Astrocyte (in vitro differentiated cells and primary cell): ENCODE results near the gene ENO3. TPM values are rescaled to one million over a fixed set of nuclear protein-coding genes. Genes with fewer than 3 reads are reported as not detected.
A peak's percentile ranks its signal among the peaks of the same experiment; 100 is the strongest.

Source experiments
- DNase-seq: peaks from one replicate; pipeline ENCODE4 v3.0.0-alpha.2; 2010; ENCODE audit warnings: low read depth
- FAIRE-seq: peaks from 2 replicates; lab custom pipeline; 2011; peaks lifted over from hg19 to GRCh38; lab: Jason Lieb, UNC
- H2AFZ ChIP-seq: 2 replicates; pipeline ENCODE4 v1.6.0; 2012; ENCODE audit warnings: low read depth, low read length, inconsistent platforms
- H3K27ac ChIP-seq: 2 replicates; pipeline ENCODE4 v1.5.1; 2011; ENCODE audit warnings: low read depth, low read length, inconsistent platforms
- H3K27me3 ChIP-seq: 2 replicates; pipeline ENCODE4 v1.6.0; 2011; ENCODE audit warnings: low read length, inconsistent platforms; ENCODE audit not compliant: insufficient read depth
- H3K36me3 ChIP-seq: 2 replicates; pipeline ENCODE4 v1.5.1; 2011; ENCODE audit warnings: low read length, inconsistent platforms; ENCODE audit not compliant: insufficient read depth
- H3K4me1 ChIP-seq: 2 replicates; pipeline ENCODE4 v1.5.1; 2011; ENCODE audit warnings: low read length, inconsistent platforms; ENCODE audit not compliant: insufficient read depth
- H3K4me2 ChIP-seq: 2 replicates; pipeline ENCODE4 v1.6.0; 2012; ENCODE audit warnings: low read length, inconsistent platforms
- H3K4me3 ChIP-seq: 2 replicates; pipeline ENCODE4 v1.5.1; 2011; ENCODE audit warnings: low read depth, mild to moderate bottlenecking, low read length, inconsistent platforms; ENCODE audit not compliant: insufficient read depth
- H3K79me2 ChIP-seq: 2 replicates; pipeline ENCODE4 v1.6.0; 2012; ENCODE audit warnings: mild to moderate bottlenecking, low read length, inconsistent platforms; ENCODE audit not compliant: insufficient read depth
- H3K9ac ChIP-seq: 2 replicates; pipeline ENCODE4 v1.6.0; 2012; ENCODE audit warnings: mild to moderate bottlenecking, low read length, inconsistent platforms
- H3K9me3 ChIP-seq: 2 replicates; pipeline ENCODE4 v1.5.1; 2012; ENCODE audit warnings: low read depth, mild to moderate bottlenecking, low read length, inconsistent platforms; ENCODE audit not compliant: insufficient read depth
- H4K20me1 ChIP-seq: 2 replicates; pipeline ENCODE4 v1.6.0; 2012; ENCODE audit warnings: low read length, inconsistent platforms; ENCODE audit not compliant: insufficient read depth
- H3K27ac Mint-ChIP-seq: one replicate; pipeline ENCODE4 v1.8.0; 2021; ENCODE audit warnings: mild to moderate bottlenecking, mixed read lengths; ENCODE audit not compliant: unreplicated experiment
- H3K27me3 Mint-ChIP-seq: one replicate; pipeline ENCODE4 v1.8.0; 2021; ENCODE audit warnings: low read depth, mixed read lengths; ENCODE audit not compliant: unreplicated experiment
- H3K36me3 Mint-ChIP-seq: one replicate; pipeline ENCODE4 v1.8.0; 2021; ENCODE audit warnings: low read depth, mixed read lengths; ENCODE audit not compliant: unreplicated experiment
- H3K4me1 Mint-ChIP-seq: one replicate; pipeline ENCODE4 v1.8.0; 2021; ENCODE audit warnings: low read depth, mixed read lengths; ENCODE audit not compliant: unreplicated experiment
- H3K4me3 Mint-ChIP-seq: one replicate; pipeline ENCODE4 v1.8.0; 2021; ENCODE audit warnings: mild to moderate bottlenecking, moderate library complexity, mixed read lengths; ENCODE audit not compliant: unreplicated experiment
- H3K9me3 Mint-ChIP-seq: one replicate; pipeline ENCODE4 v1.8.0; 2021; ENCODE audit warnings: mild to moderate bottlenecking, mixed read lengths; ENCODE audit not compliant: unreplicated experiment
- EZH2 ChIP-seq: IDR thresholded peaks from 2 replicates; pipeline ENCODE4 v1.6.1; 2012; ENCODE audit warnings: mild to moderate bottlenecking, low read length, inconsistent platforms; ENCODE audit not compliant: insufficient read depth
- total RNA-seq: library from RNA; stranded (reverse); gene quantifications from 2 replicates; pipeline ENCODE4 v1.2.1, GENCODE V29; 2021
- TF ChIP-seq, protein P1 (sequence below): IDR thresholded peaks from 2 replicates; pipeline ENCODE4 v1.5.1; 2011; ENCODE audit warnings: low read depth, mild to moderate bottlenecking, inconsistent platforms, low read length, moderate library complexity; ENCODE audit not compliant: insufficient read depth

The ENO3 gene
- total RNA-seq, 1 donor from 2014 or later: 20.4 TPM

DNA sequence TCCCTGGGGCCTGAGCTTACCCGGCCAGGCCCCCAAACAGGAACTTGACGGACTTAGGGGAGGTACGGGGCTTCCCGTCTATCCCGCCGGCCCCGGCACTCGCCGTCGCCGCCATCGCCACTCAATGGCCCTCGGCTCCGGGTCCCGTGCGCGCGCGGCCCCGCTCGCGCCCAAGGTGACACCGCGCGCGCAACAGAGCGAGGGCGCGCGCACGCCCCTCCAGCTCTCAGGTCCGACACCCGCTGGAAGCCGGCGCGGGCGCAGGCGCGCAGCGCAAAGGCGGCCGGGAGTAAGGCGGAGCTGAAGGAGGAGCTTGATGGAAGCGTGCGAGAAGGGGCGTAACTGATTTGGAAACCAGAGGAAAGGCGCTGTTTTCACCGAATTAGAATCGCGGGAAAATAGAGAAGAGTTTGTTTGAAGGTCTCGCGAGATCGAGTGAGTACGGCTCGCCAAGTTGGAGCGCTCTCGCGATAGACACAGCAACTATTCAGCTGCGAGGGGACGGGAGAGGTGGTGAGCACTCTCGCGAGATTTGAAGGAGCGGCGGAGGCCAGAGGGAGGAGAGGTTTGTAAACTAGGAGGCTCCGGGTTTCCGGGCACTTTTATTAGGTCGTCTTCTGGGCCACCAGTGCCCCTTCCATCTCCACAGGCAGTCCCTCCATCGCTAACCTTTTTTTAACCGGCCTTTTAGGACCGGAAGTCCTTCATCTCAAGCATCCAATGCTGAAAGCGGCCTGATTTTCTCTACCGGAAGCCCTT, 10.9 kb upstream of the ENO3 start, which contains the start of the genes RNF167 and SLC25A11:
TSS of gene RNF167 (plus strand) at position 473 of the 759 bp plus-strand sequence. CDS start 642 bp downstream, outside the sequence.
TSS of gene SLC25A11 (minus strand) at position 251 of the 759 bp plus-strand sequence. CDS start at position 115, 136 bp downstream.
- peaks cover 2% of the 10 kb centered on the region for H3K9me3 Mint-ChIP-seq
- H3K27me3 Mint-ChIP-seq: no peaks in the 10 kb centered on the region
- Histone ChIP-seq H3K9me3 (no peaks in the 10 kb centered on the region), H3K4me1 (peaks cover 28% of the 10 kb centered on the region), H3K27me3 (no peaks in the 10 kb centered on the region), H3K79me2 (peaks cover 66% of the 10 kb centered on the region), H2AFZ (peak within 1 kb of the TSS; percentile 81), H3K4me3 (peak within 1 kb of the TSS; percentile 85), H3K9ac (peak within 1 kb of the TSS; percentile 97), H4K20me1 (peaks cover 37% of the 10 kb centered on the region), H3K4me2 (peak within 1 kb of the TSS; percentile 97), H3K36me3 (peaks cover 25% of the 10 kb centered on the region), H3K27ac (peak within 1 kb of the TSS; percentile 96)
- peaks cover 29% of the 10 kb centered on the region for H3K4me1 Mint-ChIP-seq
- TF ChIP-seq, protein P1, sequence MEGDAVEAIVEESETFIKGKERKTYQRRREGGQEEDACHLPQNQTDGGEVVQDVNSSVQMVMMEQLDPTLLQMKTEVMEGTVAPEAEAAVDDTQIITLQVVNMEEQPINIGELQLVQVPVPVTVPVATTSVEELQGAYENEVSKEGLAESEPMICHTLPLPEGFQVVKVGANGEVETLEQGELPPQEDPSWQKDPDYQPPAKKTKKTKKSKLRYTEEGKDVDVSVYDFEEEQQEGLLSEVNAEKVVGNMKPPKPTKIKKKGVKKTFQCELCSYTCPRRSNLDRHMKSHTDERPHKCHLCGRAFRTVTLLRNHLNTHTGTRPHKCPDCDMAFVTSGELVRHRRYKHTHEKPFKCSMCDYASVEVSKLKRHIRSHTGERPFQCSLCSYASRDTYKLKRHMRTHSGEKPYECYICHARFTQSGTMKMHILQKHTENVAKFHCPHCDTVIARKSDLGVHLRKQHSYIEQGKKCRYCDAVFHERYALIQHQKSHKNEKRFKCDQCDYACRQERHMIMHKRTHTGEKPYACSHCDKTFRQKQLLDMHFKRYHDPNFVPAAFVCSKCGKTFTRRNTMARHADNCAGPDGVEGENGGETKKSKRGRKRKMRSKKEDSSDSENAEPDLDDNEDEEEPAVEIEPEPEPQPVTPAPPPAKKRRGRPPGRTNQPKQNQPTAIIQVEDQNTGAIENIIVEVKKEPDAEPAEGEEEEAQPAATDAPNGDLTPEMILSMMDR: no peak
- TF ChIP-seq EZH2: no peak
- peak; percentile 50 for FAIRE-seq
- H3K36me3 Mint-ChIP-seq: peaks cover 11% of the 10 kb centered on the region
- peak within 1 kb of the TSS; percentile 99 for H3K27ac Mint-ChIP-seq
- DNase-seq: peak; percentile 98
- peak within 1 kb of the TSS; percentile 95 for H3K4me3 Mint-ChIP-seq

DNA sequence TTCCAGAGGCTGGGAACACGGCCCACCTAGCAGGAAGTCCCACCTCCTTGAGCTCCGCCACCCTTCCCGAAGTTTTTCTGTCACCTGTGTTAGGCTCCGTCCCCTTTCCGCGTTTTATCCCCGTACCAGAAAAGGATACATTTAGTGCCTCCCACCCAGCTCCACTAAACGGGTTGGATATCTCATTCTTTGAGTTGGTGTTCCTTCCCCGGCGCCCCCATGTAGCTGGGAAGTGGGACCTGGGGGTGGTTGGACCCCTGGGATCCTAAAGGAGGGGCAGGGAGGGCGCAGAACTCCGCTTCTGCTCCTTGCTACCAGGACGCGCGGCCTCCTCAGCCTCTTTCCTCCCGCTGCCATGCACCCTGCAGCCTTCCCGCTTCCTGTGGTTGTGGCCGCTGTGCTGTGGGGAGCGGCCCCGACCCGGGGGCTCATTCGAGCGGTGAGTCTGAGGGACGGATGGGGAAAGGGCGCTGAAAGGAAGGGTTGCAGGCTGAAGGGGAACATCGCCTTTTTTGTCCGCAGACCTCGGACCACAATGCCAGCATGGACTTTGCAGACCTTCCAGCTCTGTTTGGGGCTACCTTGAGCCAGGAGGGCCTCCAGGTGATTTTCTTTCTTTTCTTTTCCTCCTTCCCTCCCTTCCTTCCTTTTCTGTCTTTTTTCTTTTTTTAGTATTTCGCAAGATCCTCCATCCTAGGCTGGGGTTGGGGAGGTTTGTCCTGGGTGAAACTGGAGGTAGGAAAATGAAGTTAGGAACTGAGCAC, 10.2 kb upstream of the ENO3 start:
- Mint-ChIP-seq H3K9me3 (peaks cover 2% of the 10 kb centered on the region), H3K27me3 (no peaks in the 10 kb centered on the region), H3K4me1 (peaks cover 37% of the 10 kb centered on the region), H3K4me3 (peak overlapping the region; percentile 95), H3K27ac (peak overlapping the region; percentile 99), H3K36me3 (peaks cover 15% of the 10 kb centered on the region)
- Histone ChIP-seq H3K27ac (peak overlapping the region; percentile 96), H4K20me1 (peaks cover 45% of the 10 kb centered on the region), H3K9me3 (no peaks in the 10 kb centered on the region), H3K27me3 (no peaks in the 10 kb centered on the region), H3K79me2 (peaks cover 74% of the 10 kb centered on the region), H3K9ac (peak overlapping the region; percentile 97), H3K36me3 (peaks cover 29% of the 10 kb centered on the region), H3K4me1 (peaks cover 35% of the 10 kb centered on the region), H3K4me2 (peak overlapping the region; percentile 97), H3K4me3 (peak overlapping the region; percentile 85), H2AFZ (peak overlapping the region; percentile 81)
- FAIRE-seq (no peak), DNase-seq (no peak)
- TF ChIP-seq, protein P1: no peak
- TF ChIP-seq EZH2: no peak
